ENCODE results near the gene UPP2. TPM values are rescaled to one million over a fixed set of nuclear protein-coding genes. Genes with fewer than 3 reads are reported as not detected.

Gene UPP2
- total and polyA plus RNA-seq, 9 of the 15 experiments (the other 6 are each of a cell fraction or from before 2014, with no cell fraction given) = not detected

- CTCF ChIA-PET (ENCODE audit: low intra/inter-chr PET ratio) = no interaction called here
- no TSS peak for BruUV-seq (replicated peaks)
- POLR2A ChIA-PET = no interaction called here
These were observed 48.9 kb upstream of the UPP2 start for GRCh38 chr2:158052761-158053160.

More at GRCh38 chr2:158052761-158053160, 48.9 kb upstream of the UPP2 start:
- FAIRE-seq (no peak), DNase-seq (ENCODE audit: extremely low read depth in 1 of 4, low spot score in 3 of 4) (no peak), ATAC-seq (no peak)
- Histone ChIP-seq H3K27me3 (ENCODE audit: control insufficient read depth in 2 of 2, insufficient read depth in 2 of 2, low read length in 2 of 2) (no peaks in the 10 kb centered on the region), H2AFZ (ENCODE audit: low read depth, low read length) (no peak overlapping the region), H3K36me3 (ENCODE audit: control insufficient read depth, insufficient read depth, low read length) (no peaks in the 10 kb centered on the region), H3K4me1 (replicated peaks in 1 of 2; ENCODE audit: control insufficient read depth in 2 of 2, insufficient read depth in 2 of 2, low read length in 2 of 2) (peaks cover 0 to 1% of the 10 kb centered on the region in 2 experiments; a peak in 3 of 5 replicates), H3K9me3 (replicated peaks; ENCODE audit: control insufficient read depth, insufficient read depth, low read depth, low read length) (no peaks in the 10 kb centered on the region), H3K4me2 (ENCODE audit: insufficient read depth, low read length) (no peak overlapping the region), H3K79me2 (ENCODE audit: control insufficient read depth, insufficient read depth, low read length) (no peaks in the 10 kb centered on the region), H3K4me3 (no peak overlapping the region), H3K9me1 (ENCODE audit: control insufficient read depth, insufficient read depth, low read length) (no peaks in the 10 kb centered on the region), H4K20me1 (replicated peaks; ENCODE audit: control insufficient read depth, insufficient read depth, low read length) (no peaks in the 10 kb centered on the region), H3K27ac (ENCODE audit: extremely low read depth, low read depth, low read length) (no peak overlapping the region), H3K9ac (ENCODE audit: insufficient read depth in 1 of 2, low read depth in 2 of 2, low read length in 2 of 2) (no peak overlapping the region)
- in situ Hi-C loops (cut with MboI) = no loop called here
- WGBS (ENCODE audit: insufficient coverage, low coverage, missing lambda C conversion rate) = 10% methylated on average over 2 of the region's 2 CpGs
- TF ChIP-seq ZBTB40 (IDR thresholded peaks at IDR 0.05) = peak; percentile 89
- peak; percentile 69 for TF ChIP-seq ZBTB40 (CRISPR knock-in tag; IDR thresholded peaks at IDR 0.05)
- TF ChIP-seq MEF2A (IDR thresholded peaks at IDR 0.05; ENCODE audit: control insufficient read depth, low read depth, low read length) = no peak
- TF ChIP-seq, protein P1, sequence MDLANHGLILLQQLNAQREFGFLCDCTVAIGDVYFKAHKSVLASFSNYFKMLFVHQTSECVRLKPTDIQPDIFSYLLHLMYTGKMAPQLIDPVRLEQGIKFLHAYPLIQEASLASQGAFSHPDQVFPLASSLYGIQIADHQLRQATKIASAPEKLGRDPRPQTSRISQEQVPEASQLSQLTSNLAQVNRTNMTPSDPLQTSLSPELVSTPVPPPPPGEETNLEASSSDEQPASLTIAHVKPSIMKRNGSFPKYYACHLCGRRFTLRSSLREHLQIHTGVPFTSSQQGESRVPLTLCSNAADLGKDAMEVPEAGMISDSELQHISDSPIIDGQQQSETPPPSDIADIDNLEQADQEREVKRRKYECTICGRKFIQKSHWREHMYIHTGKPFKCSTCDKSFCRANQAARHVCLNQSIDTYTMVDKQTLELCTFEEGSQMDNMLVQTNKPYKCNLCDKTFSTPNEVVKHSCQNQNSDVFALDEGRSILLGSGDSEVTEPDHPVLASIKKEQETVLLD (IDR thresholded peaks at IDR 0.05) = no peak
- no peak for TF ChIP-seq ZC3H11A (IDR thresholded peaks at IDR 0.05; ENCODE audit: low read depth, low read length)
- no peak for TF ChIP-seq JUN (IDR thresholded peaks at IDR 0.05; ENCODE audit: borderline replicate concordance, low read depth, low read length)
- no peak for TF ChIP-seq JUN (CRISPR knock-in tag; IDR thresholded peaks at IDR 0.05; ENCODE audit: borderline replicate concordance)
- TF ChIP-seq KDM1A (IDR thresholded peaks at IDR 0.05) = peak; percentile 52; a peak in 3 of 4 replicates
- TF ChIP-seq SMARCC2 (IDR thresholded peaks at IDR 0.05; ENCODE audit: low read depth) = no peak
- intact Hi-C loops (cut with micrococcal nuclease) = no loop called here

All from K562 (cell line).